SH-SY5Y (cell line): Measurements from ENCODE around the gene SQSTM1.

Experiments used
- GATA2 ChIP-seq: IDR thresholded peaks from 2 replicates; pipeline ENCODE4 v1.6.1; 2011; ENCODE audit warnings: mild to moderate bottlenecking, low read depth, low read length
- GATA3 ChIP-seq: IDR thresholded peaks from 2 replicates; pipeline ENCODE4 v1.6.1; 2011; ENCODE audit warnings: low read depth, mild to moderate bottlenecking, low read length, moderate library complexity

- no peak for TF ChIP-seq GATA2
- no peak for TF ChIP-seq GATA3
These were observed 52.9 kb downstream of the SQSTM1 start for GRCh38 chr5:179873588-179874110.
